ENCODE data around the gene FTH1.

- TF ChIP-seq CTCF (conservative IDR thresholded peaks at IDR 0.05; ENCODE audit: low read length) (no peak), EZH2phosphoT487 (IDR thresholded peaks at IDR 0.05; ENCODE audit: borderline replicate concordance) (no peak)
Observed at GRCh38 chr11:61940466-61940865, 27.0 kb downstream of the FTH1 start.

All from Loucy (cell line).